Cardiac muscle cell (in vitro differentiated cells and primary cell): Measurements from ENCODE around the gene MACROD2. TPM values are rescaled to one million over a fixed set of nuclear protein-coding genes. Genes with fewer than 3 reads are reported as not detected.
"Not testable (repeated sequence)": the region's sequence is repeated elsewhere in the genome, so short reads cannot be mapped to it uniquely, and the experiment has no call there.

Experiments used
- DNase-seq, 2 donors: peaks; one replicate each; pipeline versions ENCODE4 v3.0.0 to v3.0.0-alpha.2; 2010 to 2017; ENCODE audit warnings: low read depth in 1 of 2, low spot score in 1 of 2
- H3K27ac ChIP-seq: fragments of 200-600 bp; sonication (generic); 2 replicates; pipeline ENCODE4 v1.5.1; 2016
- H3K27me3 ChIP-seq: fragments of 200-600 bp; sonication (generic); 2 replicates; pipeline ENCODE4 v1.6.0; 2016; ENCODE audit warnings: control low read depth
- H3K36me3 ChIP-seq: fragments of 200-600 bp; sonication (generic); 2 replicates; pipeline ENCODE4 v1.5.1; 2016; ENCODE audit warnings: control low read depth
- H3K4me1 ChIP-seq: fragments of 200-600 bp; sonication (generic); 2 replicates; pipeline ENCODE4 v1.8.1; 2017; ENCODE audit warnings: low read depth, mild to moderate bottlenecking, mixed run types
- H3K4me3 ChIP-seq: fragments of 200-600 bp; sonication (generic); 2 replicates; pipeline ENCODE4 v1.5.1; 2016; ENCODE audit warnings: mild to moderate bottlenecking
- H3K9me3 ChIP-seq: fragments of 200-600 bp; sonication (generic); 2 replicates; pipeline ENCODE4 v1.5.1; 2017; ENCODE audit warnings: low read depth, mild to moderate bottlenecking, control low read depth
- CTCF ChIP-seq: IDR thresholded peaks from 2 replicates; pipeline ENCODE4 v1.5.1; 2012; ENCODE audit warnings: low read depth, mild to moderate bottlenecking, low read length
- polyA plus RNA-seq: library from polyadenylated mRNA; unstranded; fragments of >200 nt; fragmentation: Nextera tagmentation; extraction: Ambion mirVana; gene quantifications from 2 replicates; pipeline ENCODE4 v1.2.1, GENCODE V29; 2016
- total RNA-seq: library from RNA; depleted of rRNA; stranded (reverse); fragments of >200 nt; gene quantifications from 2 replicates; pipeline ENCODE4 v1.2.3, GENCODE V29; 2016

Gene MACROD2
- total and polyA plus RNA-seq, 2 experiments from 2014 or later = 9.3 to 14.4 TPM

- Histone ChIP-seq H3K9me3 (no peaks in the 10 kb centered on the region), H3K4me3 (no peak overlapping the region), H3K4me1 (no peaks in the 10 kb centered on the region), H3K36me3 (no peaks in the 10 kb centered on the region), H3K27ac (no peak overlapping the region), H3K27me3 (no peaks in the 10 kb centered on the region)
- no peak for DNase-seq
- no peak for TF ChIP-seq CTCF
Observed at GRCh38 chr20:15011631-15012030, 1016.3 kb downstream of the MACROD2 start.

- H3K27ac ChIP-seq = no peak overlapping the region
- H3K4me3 ChIP-seq = no peak overlapping the region
- no peak for TF ChIP-seq CTCF
- H3K36me3 ChIP-seq = no peaks in the 10 kb centered on the region
- H3K27me3 ChIP-seq = no peaks in the 10 kb centered on the region
- no peaks in the 10 kb centered on the region for H3K9me3 ChIP-seq
- no peak for DNase-seq
- H3K4me1 ChIP-seq = no peaks in the 10 kb centered on the region
Observed at GRCh38 chr20:15012566-15012965, 1017.2 kb downstream of the MACROD2 start.

- not testable (repeated sequence) for H3K9me3 ChIP-seq, H3K27ac ChIP-seq
Observed at GRCh38 chr20:15016875-15017274, 1021.6 kb downstream of the MACROD2 start.

GRCh38 chr20:15018966-15019365 lies 1023.6 kb downstream of the MACROD2 start:
- no peak overlapping the region for H3K4me3 ChIP-seq
- H3K27me3 ChIP-seq = no peaks in the 10 kb centered on the region
- no peak overlapping the region for H3K27ac ChIP-seq
- no peaks in the 10 kb centered on the region for H3K36me3 ChIP-seq
- no peak for DNase-seq
- H3K9me3 ChIP-seq = no peaks in the 10 kb centered on the region
- no peak for TF ChIP-seq CTCF
- no peaks in the 10 kb centered on the region for H3K4me1 ChIP-seq

More at GRCh38 chr20:15016875-15017274, 1021.6 kb downstream of the MACROD2 start:
- H3K4me3 ChIP-seq, H3K36me3 ChIP-seq, DNase-seq, H3K4me1 ChIP-seq, H3K27me3 ChIP-seq: not testable (repeated sequence)

GRCh38 chr20:15020845-15021244 lies 1025.5 kb downstream of the MACROD2 start:
- DNase-seq = no peak
- no peaks in the 10 kb centered on the region for H3K36me3 ChIP-seq
- no peaks in the 10 kb centered on the region for H3K4me1 ChIP-seq
- no peaks in the 10 kb centered on the region for H3K9me3 ChIP-seq
- TF ChIP-seq CTCF = no peak
- no peak overlapping the region for H3K4me3 ChIP-seq
- H3K27me3 ChIP-seq = no peaks in the 10 kb centered on the region
- no peak overlapping the region for H3K27ac ChIP-seq

GRCh38 chr20:15022921-15023320 lies 1027.6 kb downstream of the MACROD2 start:
- no peak for DNase-seq
- no peaks in the 10 kb centered on the region for H3K27me3 ChIP-seq
- H3K4me1 ChIP-seq = no peaks in the 10 kb centered on the region
- H3K36me3 ChIP-seq = no peaks in the 10 kb centered on the region
- H3K4me3 ChIP-seq = no peak overlapping the region
- TF ChIP-seq CTCF = no peak
- no peaks in the 10 kb centered on the region for H3K9me3 ChIP-seq
- no peak overlapping the region for H3K27ac ChIP-seq
